HG03139 (cell line): Measurements from ENCODE around the gene ARAP3.
"Not testable (repeated sequence)": the region's sequence is repeated elsewhere in the genome, so short reads cannot be mapped to it uniquely, and the experiment has no call there.

Experiments used
- ATAC-seq: cut with Tn5 transposase; IDR thresholded peaks from one replicate; pipeline ENCODE4 v1.9.1; 2021; ENCODE audit not compliant: unreplicated experiment

Gene ARAP3

GRCh38 chr5:141681695-141682641 lies at the start of gene ARAP3:
ARAP3 (minus strand) TSS chr5:141682230; CDS start chr5:141680486, 1,744 bp downstream.
- ATAC-seq, result no peak

- ATAC-seq, result no peak
Measured at GRCh38 chr5:141729387-141730006, 47.5 kb upstream of the ARAP3 start.

GRCh38 chr5:141725891-141726290 lies 43.9 kb upstream of the ARAP3 start:
- no peak for ATAC-seq

GRCh38 chr5:141725174-141725573 lies 43.1 kb upstream of the ARAP3 start:
- not testable (repeated sequence) for ATAC-seq

GRCh38 chr5:141722266-141722665 lies 40.2 kb upstream of the ARAP3 start:
- no peak for ATAC-seq

- ATAC-seq, result no peak
Measured at GRCh38 chr5:141717043-141717442, 35.0 kb upstream of the ARAP3 start.

- no peak for ATAC-seq
Measured at GRCh38 chr5:141716468-141716867, 34.4 kb upstream of the ARAP3 start.

GRCh38 chr5:141716009-141716408 lies 34.0 kb upstream of the ARAP3 start:
- no peak for ATAC-seq

GRCh38 chr5:141715346-141715905 lies 33.4 kb upstream of the ARAP3 start:
- no peak for ATAC-seq

GRCh38 chr5:141714542-141715310 lies 32.7 kb upstream of the ARAP3 start:
- no peak for ATAC-seq

GRCh38 chr5:141713616-141714309 lies 31.7 kb upstream of the ARAP3 start:
- no peak for ATAC-seq

GRCh38 chr5:141711687-141712086 lies 29.7 kb upstream of the ARAP3 start:
- no peak for ATAC-seq

GRCh38 chr5:141709699-141710267 lies 27.8 kb upstream of the ARAP3 start:
- ATAC-seq, result no peak

GRCh38 chr5:141708016-141708415 lies 26.0 kb upstream of the ARAP3 start:
- no peak for ATAC-seq

- ATAC-seq, result no peak
Measured at GRCh38 chr5:141707510-141707909, 25.5 kb upstream of the ARAP3 start.

- no peak for ATAC-seq
Measured at GRCh38 chr5:141706121-141706520, 24.1 kb upstream of the ARAP3 start.

GRCh38 chr5:141705469-141705868 lies 23.4 kb upstream of the ARAP3 start:
- no peak for ATAC-seq

- ATAC-seq, result no peak
Measured at GRCh38 chr5:141704782-141705297, 22.8 kb upstream of the ARAP3 start.

- no peak for ATAC-seq
Measured at GRCh38 chr5:141703133-141703561, 21.1 kb upstream of the ARAP3 start.
